ENCODE data around the gene PSIP1. TPM values are rescaled to one million over a fixed set of nuclear protein-coding genes. Genes with fewer than 3 reads are reported as not detected.

PSIP1 gene
- total RNA-seq, 4 donors from 2014 or later = 97.1 to 112 (median 102) TPM

DNA sequence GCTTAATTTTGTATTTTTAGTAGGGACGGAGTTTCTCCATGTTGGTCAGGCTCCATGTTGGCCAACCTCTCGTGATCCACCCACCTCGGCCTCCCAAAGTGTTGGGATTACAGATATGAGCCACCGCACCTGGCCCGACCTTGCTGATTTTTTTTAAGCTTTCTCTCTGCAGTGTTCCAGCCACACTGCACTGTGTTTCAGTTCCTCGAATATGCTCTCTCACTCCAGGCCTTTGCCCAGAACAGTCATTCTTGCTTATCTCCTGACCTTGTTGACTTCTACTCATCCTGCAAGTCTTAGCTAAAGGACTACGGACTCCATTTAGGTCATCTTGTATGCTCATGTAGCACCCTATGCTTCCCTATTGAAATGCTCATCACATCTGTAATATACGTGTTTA is 84.8 kb downstream of the PSIP1 start:
- intact Hi-C loops (cut with DNase I; ENCODE audit: low total_unique reads) = no loop called here
- H3K27me3 ChIP-seq = no peaks in the 10 kb centered on the region
- no peak overlapping the region for H3K27ac ChIP-seq
- no peaks in the 10 kb centered on the region for H3K36me3 ChIP-seq
- TF ChIP-seq POLR2A (IDR thresholded peaks at IDR 0.05) = no peak
- TF ChIP-seq, protein P1, sequence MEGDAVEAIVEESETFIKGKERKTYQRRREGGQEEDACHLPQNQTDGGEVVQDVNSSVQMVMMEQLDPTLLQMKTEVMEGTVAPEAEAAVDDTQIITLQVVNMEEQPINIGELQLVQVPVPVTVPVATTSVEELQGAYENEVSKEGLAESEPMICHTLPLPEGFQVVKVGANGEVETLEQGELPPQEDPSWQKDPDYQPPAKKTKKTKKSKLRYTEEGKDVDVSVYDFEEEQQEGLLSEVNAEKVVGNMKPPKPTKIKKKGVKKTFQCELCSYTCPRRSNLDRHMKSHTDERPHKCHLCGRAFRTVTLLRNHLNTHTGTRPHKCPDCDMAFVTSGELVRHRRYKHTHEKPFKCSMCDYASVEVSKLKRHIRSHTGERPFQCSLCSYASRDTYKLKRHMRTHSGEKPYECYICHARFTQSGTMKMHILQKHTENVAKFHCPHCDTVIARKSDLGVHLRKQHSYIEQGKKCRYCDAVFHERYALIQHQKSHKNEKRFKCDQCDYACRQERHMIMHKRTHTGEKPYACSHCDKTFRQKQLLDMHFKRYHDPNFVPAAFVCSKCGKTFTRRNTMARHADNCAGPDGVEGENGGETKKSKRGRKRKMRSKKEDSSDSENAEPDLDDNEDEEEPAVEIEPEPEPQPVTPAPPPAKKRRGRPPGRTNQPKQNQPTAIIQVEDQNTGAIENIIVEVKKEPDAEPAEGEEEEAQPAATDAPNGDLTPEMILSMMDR (IDR thresholded peaks at IDR 0.05) = no peak
- H3K4me1 ChIP-seq = peaks cover 0 to 3% of the 10 kb centered on the region in 2 donors
- H3K9me3 ChIP-seq = no peaks in the 10 kb centered on the region
- no peak for DNase-seq
- no peak overlapping the region for H3K4me3 ChIP-seq

DNA sequence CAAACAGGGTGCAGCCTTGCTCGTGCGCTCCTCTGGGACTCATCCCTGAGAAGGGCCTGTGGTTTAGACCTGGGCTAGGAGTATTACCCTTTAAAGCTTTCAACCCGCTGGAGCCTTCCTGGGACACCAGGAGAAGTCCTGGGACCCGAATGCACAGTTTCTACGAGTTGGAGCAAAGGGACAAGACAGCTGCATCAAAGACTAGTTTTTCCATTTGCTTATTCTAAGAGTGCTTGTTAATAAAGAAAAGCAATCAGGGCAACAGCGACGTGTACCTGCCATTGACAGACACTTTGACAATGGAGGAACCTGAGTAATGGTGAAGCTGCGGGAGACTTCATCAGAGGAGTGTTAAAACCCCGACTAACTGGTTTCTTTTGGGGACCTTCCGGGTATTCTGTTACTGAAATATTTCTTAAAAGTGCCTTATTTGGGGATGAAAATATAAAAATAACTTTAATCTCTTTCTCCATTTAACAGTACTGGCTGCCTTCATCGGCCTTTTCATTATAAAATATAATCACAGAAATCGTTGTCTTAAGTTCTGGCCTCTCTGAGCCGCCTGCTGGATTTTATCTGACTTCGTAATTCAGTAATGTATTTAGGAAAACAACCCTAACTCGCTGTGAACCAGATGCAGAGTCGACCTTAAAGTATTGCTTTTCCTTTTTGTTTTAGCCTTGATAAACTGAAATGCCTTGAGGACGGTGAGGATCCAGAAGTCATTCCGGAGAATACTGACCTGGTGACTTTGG is 87.4 kb downstream of the PSIP1 start:
- no peaks in the 10 kb centered on the region for H3K9me3 ChIP-seq
- intact Hi-C loops (cut with DNase I; ENCODE audit: low total_unique reads) = no loop called here
- H3K27ac ChIP-seq = peak overlapping the region; percentile 94 to 95
- no peaks in the 10 kb centered on the region for H3K27me3 ChIP-seq
- no peak for DNase-seq
- H3K36me3 ChIP-seq = no peaks in the 10 kb centered on the region
- TF ChIP-seq POLR2A (IDR thresholded peaks at IDR 0.05) = no peak
- TF ChIP-seq, protein P1 (IDR thresholded peaks at IDR 0.05) = no peak
- H3K4me3 ChIP-seq = peak overlapping the region; percentile 73 to 82
- H3K4me1 ChIP-seq = no peaks in the 10 kb centered on the region

DNA sequence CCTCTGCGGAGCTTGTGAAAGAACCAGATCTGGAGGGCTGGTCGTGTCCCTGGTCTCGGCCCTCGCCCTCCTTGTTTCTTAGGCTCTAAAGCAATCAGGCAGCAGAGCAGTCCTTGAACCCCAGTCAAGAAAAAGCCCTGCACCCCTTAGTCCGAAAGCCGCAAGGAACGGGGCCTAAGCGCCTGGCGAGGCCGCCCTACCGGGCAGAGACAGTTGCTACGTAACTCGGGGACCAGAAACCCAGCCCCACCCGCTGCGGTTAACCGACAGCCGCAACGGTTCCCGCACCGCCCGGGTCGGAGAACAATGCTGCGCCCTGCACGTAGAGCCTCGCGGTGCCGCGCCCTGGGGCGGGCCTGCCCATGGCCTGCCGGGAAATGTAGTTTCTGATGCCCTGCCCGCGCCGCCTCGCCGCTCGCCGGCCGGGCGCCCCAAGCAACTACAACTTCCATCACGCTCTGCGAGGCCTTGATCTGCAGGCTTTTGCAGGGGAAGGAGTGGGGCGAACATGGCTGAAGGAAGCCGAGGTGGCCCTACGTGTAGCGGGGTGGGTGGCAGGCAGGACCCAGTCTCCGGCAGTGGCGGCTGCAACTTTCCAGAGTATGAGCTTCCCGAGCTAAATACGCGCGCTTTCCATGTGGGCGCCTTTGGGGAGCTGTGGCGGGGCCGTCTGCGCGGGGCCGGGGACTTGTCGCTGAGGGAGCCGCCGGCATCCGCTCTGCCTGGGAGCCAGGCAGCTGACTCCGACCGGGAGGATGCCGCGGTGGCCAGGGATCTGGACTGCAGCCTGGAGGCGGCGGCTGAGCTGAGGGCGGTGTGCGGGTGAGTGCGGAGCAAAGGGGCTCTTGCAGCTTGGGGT is 88.2 kb downstream of the PSIP1 start, which contains the start of gene SNAPC3:
Gene SNAPC3, plus strand, starts transcription at position 505 of the 859 bp plus-strand sequence. Its CDS starts 4 bp downstream, at position 509.
- TF ChIP-seq, protein P1 (IDR thresholded peaks at IDR 0.05) = peak in 2 of 4 experiments; percentile 23 to 46
- peak; percentile 64 to 73 for TF ChIP-seq POLR2A (IDR thresholded peaks at IDR 0.05)
- H3K9me3 ChIP-seq = no peaks in the 10 kb centered on the region
- H3K4me3 ChIP-seq = peak within 1 kb of the TSS; percentile 73 to 82
- no peaks in the 10 kb centered on the region for H3K27me3 ChIP-seq
- peak; percentile 90 to 92 for DNase-seq
- H3K27ac ChIP-seq = peak within 1 kb of the TSS; percentile 94 to 95
- no peaks in the 10 kb centered on the region for H3K36me3 ChIP-seq
- no peaks in the 10 kb centered on the region for H3K4me1 ChIP-seq
- intact Hi-C loops (cut with DNase I; ENCODE audit: low total_unique reads) = no loop called here

DNA sequence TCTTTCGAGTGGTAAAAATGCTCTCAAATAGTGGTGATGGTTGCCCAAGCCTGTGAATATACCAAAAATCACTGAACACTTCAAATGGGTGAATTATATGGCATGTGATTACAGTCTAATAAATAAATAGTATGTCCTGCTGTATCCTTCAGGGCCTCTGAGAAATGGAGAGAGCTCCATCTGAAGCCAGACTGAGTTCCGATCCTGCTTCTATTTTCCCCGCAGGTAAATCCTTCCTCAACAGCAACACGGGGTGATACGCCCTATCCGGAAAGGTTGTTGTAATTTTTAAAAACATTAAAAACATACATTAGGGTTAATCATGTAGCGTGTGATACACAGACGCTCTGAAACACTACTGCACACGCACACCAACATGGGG is 88.8 kb downstream of the PSIP1 start:
- Histone ChIP-seq H3K36me3 (no peaks in the 10 kb centered on the region), H3K4me3 (peak overlapping the region; percentile 73 to 82), H3K27ac (peak overlapping the region; percentile 94 to 95), H3K9me3 (no peaks in the 10 kb centered on the region), H3K4me1 (no peaks in the 10 kb centered on the region), H3K27me3 (no peaks in the 10 kb centered on the region)
- no peak for TF ChIP-seq POLR2A (IDR thresholded peaks at IDR 0.05)
- TF ChIP-seq, protein P1 (IDR thresholded peaks at IDR 0.05) = no peak
- no peak for DNase-seq
- intact Hi-C loops (cut with DNase I; ENCODE audit: low total_unique reads) = no loop called here

DNA sequence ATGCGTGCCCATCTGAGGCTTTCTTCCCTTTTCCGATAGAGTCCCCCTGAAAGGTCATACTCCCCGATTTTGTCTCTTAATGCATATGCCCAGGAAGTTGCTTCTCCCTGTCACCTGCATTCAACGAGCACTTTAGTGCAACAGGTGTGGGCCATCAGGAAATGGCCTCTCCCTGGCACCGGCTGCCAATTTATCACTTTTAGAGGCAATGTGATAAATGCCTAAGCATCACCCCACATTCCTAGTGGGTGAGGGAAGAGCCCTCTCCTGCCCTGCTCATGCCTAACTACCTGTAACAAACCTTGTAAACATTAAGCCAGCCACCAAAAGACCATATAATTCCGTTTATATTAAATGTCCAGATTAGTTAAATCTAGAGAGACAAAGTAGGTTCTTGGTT is 89.2 kb downstream of the PSIP1 start:
- Histone ChIP-seq H3K9me3 (no peaks in the 10 kb centered on the region), H3K4me1 (no peaks in the 10 kb centered on the region), H3K27ac (peak overlapping the region; percentile 94 to 95), H3K27me3 (no peaks in the 10 kb centered on the region), H3K36me3 (no peaks in the 10 kb centered on the region), H3K4me3 (peak overlapping the region in 1 of 2 donors; percentile 82)
- TF ChIP-seq POLR2A (IDR thresholded peaks at IDR 0.05) = no peak
- TF ChIP-seq, protein P1 (IDR thresholded peaks at IDR 0.05) = no peak
- DNase-seq = no peak
- intact Hi-C loops (cut with DNase I; ENCODE audit: low total_unique reads) = no loop called here
